HG02798 (cell line): Measurements from ENCODE around the gene HDAC9.

ENCODE experiments used
- ATAC-seq: cut with Tn5 transposase; IDR thresholded peaks from one replicate; pipeline ENCODE4 v1.9.1; 2021; ENCODE audit warnings: mild to moderate bottlenecking; ENCODE audit not compliant: unreplicated experiment, poor library complexity

HDAC9 gene

DNA sequence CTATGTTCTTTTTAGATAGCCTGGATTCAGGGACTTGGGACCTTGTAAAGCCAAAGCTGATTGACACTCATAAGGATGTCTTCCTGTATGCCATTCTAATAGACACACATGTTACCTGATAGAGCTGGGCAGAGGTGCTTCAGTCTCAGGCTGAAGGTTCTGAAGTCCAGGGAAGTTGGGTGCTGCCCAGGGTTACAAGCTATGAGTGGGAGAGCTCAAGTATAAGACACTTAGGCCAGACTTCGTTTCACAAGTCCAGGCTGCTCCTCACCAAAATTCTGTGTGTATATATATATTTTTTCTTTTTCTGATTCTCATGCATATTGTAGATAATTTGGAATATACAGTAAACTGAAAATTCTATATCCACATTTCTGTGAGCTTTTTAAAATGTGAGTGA lies 144.2 kb downstream of the HDAC9 start:
- ATAC-seq, result no peak

DNA sequence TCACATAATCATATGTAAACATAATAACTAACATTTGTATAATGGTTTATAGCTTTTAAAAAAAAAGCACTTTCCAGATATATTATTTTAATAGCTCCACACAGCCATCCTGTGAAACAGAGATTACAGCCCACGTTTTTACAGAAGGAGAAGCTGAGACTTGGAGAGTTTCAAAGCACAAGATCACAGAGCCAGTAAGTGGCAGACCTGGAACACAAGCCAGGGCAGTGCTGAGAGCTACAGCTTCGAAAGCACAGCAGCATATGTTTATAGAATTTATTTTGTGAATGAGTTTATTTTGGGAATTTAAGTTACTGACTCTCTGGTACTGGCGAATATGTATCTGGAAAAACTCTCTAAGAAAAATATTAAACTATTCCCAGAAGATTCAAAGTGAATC lies 149.4 kb downstream of the HDAC9 start:
- no peak for ATAC-seq

DNA sequence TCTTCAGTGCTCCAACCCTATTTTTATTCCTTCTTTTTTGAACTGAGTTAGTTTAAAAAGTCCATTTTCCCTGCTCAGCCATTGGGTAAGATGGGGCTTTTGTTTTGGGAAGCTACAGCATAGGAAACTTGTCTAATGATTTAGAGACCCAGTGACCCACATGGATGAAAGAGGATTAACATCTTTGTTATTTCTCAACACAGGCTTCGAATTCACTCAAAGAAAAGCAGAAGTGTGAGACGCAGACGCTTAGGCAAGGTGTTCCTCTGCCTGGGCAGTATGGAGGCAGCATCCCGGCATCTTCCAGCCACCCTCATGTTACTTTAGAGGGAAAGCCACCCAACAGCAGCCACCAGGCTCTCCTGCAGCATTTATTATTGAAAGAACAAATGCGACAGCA lies 152.0 kb downstream of the HDAC9 start:
- no peak for ATAC-seq

DNA sequence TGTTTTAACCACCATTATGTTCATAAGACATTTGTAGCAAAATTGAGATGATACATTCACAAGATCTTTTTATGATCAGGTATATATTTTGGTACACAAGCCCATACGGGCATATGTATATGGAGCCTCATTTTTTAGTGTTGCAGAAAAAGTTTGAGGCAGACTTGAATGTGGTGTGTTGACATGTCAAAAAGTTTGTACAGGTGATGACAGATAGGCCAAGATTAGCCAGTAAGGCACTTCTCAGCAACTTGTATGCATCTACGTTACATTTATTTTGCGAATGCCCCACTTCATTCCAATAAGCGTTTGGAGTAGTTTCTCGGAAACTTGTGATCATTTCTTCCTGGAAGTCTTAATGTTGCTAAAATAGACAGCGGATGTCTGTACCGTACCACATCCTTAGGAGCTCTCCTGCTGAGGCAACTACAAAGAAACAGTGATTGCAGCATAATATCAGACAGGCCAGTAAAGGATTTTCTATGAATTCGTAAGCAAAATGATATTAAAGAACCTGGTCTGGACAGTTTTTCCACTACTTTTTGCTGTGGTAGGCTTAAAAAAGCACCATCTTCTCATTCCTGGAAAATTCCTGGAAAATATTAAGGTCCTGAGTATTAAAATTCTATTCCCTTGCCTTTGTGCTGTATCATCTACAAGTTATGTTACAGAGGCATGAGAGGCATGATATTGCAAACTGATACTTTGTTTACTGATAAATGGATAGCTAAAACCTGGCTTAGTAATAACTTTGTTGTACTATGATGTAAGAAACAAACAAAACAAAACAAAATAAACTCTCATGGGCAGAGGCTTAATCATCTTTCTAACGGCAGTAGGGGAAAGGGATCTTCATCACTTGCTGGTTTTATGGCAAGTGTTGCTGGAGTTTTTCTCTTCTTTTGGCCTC lies 153.6 kb downstream of the HDAC9 start:
- no peak for ATAC-seq

DNA sequence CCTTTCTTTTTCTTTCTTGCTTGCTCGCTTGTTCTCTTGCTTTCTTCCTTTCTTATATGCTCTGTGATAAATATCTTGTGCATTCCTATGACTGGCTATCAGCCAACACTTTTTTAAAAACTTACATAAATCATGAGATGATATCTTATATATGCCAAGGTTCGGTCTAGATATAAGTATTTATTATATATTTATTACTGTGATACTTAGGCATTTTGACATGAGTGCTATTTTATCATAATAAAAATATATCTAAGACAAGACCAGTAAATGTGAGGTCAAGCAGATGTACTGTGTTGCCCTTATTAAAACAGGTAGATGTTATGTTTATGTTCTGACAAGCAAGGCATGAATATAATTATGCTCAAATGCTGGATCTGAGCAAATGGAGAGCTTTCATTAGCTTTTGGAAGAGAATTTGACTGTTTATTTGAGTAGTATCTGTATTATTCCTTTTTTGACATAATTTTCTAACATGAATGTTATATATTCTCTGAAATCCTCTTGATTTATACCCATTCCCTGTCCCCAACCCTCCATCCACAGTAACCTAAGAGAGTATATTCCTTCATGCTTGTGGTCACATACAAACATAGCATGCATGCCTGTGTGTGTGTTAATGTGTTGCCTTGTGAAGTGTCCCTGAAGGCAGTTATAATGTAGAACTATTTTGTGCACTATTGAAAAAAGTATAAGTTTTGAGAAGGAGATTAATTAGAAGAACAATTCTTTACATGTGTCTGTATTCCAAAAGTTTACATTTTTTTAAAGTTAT lies 158.0 kb downstream of the HDAC9 start:
- ATAC-seq, result no peak

DNA sequence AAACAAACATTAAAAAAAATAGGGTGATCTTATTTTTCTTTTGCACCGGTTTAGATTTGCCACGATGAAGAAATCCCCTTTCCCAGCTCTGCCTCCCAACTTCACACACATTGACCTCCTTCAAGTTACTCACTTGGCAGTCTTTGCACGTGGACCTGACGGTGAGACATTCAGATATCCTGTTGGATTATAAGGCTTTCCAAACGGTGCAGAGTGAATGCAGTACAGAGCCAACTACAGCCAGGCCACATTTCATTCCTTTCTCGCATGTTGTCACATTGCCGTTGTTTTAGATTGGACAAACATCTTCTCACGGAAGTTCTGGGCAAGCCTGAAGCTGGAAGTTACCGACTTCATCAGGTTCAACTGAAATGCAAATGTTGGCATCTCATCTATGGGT lies 159.2 kb downstream of the HDAC9 start:
- ATAC-seq, result no peak

DNA sequence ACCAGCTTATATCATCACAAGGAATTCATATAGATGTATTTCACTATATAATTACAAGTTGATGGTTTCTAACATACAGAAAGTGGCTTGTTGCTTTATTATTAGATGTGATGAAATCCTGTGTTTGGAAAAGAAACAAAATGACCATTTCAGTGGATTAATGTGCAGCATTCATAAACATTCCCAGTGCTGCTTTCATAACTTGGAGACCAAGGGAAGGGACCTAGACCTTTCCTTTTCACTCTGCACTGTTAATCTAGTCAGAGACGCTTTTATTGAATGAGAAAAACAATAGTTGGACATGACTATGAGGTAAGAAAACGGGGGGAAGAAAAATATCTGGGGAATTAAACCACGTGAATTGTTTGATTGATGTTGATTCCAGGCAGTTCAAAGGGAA lies 160.0 kb downstream of the HDAC9 start:
- no peak for ATAC-seq

DNA sequence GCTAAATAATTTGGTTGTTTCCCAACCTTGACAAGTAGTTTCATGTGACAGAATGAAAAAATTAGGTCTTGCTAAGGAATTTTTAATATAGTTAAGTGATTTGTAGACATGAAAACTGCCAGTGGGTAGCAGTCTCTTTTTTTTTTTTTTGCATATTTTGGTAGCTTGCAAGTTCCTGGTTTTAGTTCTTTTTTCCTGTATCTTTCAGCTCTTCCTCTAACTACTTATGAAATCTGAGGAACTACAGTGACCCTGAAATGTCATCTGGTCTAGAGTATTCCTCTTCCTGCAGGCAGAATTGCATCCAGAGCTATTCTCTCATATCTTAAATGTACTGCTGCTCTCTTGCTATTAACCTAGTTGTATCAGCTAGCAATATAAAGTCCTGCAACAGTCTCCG lies 160.4 kb downstream of the HDAC9 start:
- no peak for ATAC-seq

DNA sequence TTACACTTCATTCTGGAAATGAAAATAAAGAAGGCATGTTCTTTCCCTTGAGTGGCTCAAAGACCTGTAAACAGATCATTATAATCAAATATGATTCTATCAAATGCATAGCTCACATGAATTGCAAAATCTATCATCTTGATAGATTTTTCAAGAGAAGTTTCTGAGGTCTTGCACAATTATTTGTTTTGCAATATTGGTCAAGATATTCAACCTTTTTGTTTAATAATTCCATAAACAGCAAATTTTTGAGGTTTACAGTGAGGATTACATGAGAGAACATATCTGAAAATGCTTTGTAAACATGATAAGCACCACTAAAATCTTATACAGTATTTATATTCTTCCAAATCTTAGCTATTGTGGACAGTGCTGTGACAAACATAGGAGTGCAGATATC lies 160.8 kb downstream of the HDAC9 start:
- no peak for ATAC-seq

DNA sequence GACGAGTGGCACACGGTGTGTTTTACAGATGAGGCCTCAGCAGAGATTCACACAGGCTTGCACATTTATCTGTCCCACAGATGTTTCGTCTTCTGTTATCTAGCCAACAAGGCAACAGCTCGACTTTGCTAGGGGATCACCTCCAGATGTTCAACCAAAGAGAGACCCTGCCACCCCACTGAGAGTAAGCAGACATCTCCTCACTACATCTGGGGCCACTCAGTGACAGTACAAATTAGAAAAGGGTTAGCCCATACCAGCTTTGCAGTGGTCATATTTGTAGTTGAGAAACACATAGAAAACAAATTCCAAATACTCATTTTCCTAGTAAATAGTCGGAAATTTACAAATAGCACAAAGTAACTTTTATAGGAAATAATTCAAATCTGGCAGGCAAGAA lies 164.2 kb downstream of the HDAC9 start:
- ATAC-seq, result no peak

DNA sequence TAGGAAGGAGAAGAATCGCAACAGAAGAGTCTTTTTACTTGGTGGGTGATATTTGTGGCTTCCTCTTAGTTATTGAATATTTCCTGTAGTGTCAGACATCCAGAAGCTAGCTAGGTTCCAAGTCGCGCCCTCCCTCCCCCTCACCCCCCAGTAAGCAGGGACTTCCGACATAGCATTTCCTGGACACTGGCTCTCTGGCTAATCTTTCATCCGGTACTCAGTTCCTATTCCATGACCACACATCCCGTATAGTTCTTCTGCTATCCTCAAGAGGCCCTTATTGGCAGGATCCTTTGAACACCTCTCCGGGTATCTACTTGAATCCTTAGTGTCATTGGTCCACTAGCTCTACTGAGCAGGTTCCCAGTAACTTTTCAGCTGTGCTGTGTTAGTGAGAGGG lies 167.8 kb downstream of the HDAC9 start:
- no peak for ATAC-seq

DNA sequence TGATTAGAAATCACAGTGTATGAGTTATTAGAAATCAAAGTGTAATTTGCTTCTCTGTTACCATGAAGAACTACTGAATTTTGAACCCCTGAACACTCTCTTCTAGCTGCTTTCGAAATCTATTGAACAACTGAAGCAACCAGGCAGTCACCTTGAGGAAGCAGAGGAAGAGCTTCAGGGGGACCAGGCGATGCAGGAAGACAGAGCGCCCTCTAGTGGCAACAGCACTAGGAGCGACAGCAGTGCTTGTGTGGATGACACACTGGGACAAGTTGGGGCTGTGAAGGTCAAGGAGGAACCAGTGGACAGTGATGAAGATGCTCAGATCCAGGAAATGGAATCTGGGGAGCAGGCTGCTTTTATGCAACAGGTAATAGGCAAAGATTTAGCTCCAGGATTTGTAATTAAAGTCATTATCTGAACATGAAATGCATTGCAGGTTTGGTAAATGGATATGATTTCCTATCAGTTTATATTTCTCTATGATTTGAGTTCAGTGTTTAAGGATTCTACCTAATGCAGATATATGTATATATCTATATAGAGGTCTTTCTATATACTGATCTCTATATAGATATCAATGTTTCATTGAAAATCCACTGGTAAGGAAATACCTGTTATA lies 170.7 kb downstream of the HDAC9 start:
- peak; percentile 100 for ATAC-seq

DNA sequence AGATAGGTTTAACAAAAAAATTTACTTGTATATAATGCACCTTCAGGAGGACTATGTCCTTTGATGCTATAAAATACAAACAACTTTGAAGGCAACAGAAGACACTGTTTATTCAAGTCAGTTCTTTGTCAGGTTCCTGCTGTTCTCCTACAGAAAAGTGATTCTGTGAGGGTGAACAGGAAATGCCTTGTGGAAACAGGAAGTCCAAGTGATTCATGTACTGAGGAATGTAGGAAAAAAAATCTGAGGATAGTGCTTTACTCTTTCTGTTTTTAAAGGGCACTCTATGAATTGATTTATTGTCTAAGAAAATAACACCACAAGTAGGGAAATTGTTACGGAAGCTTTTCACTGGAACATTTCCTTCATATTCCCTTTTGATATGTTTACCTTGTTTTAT lies 171.9 kb downstream of the HDAC9 start:
- ATAC-seq, result no peak

DNA sequence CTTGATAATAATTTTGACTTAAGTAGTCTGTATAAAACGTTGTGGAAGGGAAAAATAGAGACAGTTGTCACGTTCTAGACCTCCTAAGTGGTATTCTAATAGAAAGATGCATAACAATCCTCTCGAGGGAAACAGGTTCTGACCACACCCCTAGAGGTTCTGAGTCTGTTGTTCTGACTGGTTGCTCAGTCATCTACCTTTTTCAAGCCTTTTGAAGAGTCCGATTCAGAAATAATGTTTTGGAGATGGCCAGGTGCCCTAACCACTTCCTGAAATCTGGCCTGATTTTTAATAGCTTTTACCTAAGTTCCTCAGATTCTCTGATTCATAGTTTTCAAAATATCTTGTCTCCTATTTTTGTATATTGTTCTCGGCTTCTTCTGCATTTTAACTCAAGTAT lies 175.6 kb downstream of the HDAC9 start:
- no peak for ATAC-seq

DNA sequence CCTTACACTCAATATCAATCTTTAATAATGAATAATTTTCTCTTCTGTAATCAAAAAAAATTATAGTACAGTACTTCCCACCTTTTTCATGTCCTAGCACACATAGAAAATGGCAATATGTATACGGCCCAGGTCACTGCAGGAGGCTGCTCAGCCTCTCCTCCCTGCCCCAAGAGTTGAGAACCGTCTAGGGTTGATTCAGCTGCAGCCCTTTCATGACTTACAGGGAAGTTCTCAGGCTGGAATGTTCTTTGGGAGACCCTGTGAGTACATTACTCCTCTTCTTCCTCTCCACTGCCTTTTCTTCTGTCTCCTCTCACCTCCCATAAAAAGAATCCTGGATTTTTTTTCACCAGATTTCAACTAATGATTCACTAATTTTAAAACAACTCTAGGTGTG lies 180.0 kb downstream of the HDAC9 start:
- no peak for ATAC-seq

DNA sequence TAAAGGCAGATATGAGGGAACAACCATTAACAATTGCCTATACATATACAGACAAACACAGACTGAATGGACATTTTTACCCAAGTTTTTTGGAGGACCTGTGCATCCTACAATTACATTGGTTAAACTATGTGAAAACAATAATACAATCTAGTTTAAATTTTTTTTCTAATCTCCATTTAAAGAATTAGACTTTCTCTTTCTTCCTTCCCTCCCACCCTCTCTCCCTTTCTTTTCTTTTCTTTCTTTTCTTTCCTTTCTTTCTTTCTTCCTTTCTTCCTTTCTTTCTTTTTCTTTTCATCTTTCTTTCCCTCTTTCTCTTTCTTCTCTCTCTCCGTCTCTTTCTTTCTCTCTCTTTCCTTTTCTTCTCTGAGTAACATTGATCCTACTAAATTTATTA lies 183.7 kb downstream of the HDAC9 start:
- ATAC-seq, result no peak

DNA sequence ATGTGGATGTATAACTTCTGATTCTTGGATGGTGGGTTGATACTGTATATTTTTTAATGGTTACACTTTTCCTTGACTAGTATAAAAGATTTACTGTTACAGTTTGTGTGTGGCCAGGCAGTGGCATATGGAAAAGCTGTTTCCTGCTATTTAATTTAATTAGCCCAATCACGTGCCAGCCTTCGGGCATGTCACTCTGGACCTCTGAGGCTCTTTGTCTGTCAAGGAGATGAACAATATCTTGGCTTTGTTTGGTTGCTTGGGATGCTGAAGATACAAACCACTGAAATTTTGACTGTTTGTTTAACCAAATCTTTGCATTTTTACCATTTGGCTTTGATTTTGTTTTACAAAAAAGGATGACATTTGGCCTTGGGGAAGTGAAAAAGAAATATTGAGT lies 185.0 kb downstream of the HDAC9 start:
- no peak for ATAC-seq

DNA sequence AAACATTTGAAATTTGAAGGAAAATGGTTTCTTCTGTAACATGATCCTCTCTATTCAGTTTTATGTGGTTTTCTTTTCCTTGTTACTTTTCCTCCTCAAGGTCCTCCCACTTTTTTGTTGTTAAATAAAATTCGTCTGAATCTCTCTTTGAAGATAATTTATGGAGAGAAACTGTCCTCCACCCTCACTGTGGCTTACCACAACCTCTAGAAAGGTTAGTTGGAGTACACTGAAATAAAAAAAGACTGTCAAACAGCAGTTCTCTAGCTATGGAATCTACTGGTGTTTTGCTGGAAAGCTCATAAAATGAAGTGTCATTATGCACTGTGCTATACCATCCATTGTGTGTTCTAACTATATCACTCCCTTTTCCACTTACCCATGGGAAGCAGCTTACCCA lies 189.4 kb downstream of the HDAC9 start:
- ATAC-seq, result no peak

DNA sequence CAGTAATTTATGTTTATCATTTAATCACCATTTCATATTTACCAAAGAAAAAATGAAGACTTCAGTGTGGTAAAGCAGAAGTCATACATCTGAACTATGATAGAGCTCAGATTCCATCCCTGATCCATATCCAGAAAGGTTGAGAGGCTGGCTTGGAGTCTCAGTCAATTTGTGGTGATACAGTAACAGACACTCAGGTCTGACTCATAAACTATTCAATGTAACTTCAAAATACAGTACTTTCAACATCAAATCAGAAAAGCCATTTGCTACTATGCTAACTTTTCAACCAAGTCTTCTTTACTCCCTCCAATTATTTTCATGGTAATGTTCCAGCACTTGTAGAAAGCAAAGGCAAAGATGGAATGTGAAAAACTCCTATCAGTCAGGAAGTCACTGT lies 190.4 kb downstream of the HDAC9 start:
- no peak for ATAC-seq

DNA sequence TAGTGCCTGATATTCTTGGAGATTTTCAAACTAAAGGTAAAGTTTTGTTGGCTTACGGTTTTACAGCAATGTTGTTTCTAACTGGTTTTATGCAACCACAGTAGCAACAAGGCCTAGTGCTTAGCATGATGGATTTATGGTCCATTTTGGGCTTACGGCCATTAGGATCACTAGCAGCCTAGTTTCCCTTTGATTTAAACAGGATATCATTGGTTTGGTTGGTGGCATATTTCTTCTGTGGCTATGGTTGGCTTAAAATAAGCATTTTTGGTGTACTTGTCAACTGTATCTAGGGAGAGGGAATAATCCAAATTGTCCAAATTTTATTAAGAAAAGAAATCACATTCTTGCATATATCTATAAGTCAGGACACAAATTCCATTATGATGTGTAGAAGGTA lies 194.0 kb downstream of the HDAC9 start:
- no peak for ATAC-seq

DNA sequence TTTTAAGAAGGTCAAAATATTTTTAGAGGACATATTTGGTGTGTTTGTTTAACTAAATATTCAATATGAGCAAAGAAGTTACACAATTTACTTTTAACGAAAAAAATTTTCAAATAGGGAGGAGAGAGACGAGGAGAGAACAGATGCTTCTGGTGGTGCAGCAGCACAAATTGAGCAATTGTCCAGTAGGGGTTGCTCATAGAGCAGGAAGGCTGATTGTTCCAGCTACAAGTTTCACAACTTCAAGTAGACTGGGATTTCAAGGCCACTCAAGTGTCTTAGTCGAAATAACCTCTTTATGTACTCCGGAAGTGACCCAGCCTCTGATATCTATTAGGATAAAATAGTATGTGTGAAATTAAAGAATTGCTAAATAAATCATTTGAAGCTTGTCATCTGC lies 197.9 kb downstream of the HDAC9 start:
- no peak for ATAC-seq
